WTC11 (cell line): ENCODE data around the gene UROC1.

Source experiments
- AFF4 ChIP-seq: sonication (generic); formaldehyde crosslinking; IDR thresholded peaks from 2 replicates; pipeline ENCODE4 v1.8.1; 2023; ENCODE audit warnings: mild to moderate bottlenecking, missing genetic modification reagents, borderline replicate concordance
- ATF1 ChIP-seq: sonication (generic); formaldehyde crosslinking; IDR thresholded peaks from 2 replicates; pipeline ENCODE4 v1.8.1; 2023; ENCODE audit warnings: mild to moderate bottlenecking, moderate library complexity, missing genetic modification reagents
- IRF2 ChIP-seq: sonication (generic); formaldehyde crosslinking; IDR thresholded peaks from 2 replicates; pipeline ENCODE4 v1.8.0; 2022; ENCODE audit warnings: low read depth, missing genetic modification reagents, borderline replicate concordance
- JUN ChIP-seq: sonication (generic); formaldehyde crosslinking; IDR thresholded peaks from 2 replicates; pipeline ENCODE4 v1.8.0; 2023; ENCODE audit warnings: mild to moderate bottlenecking, missing genetic modification reagents
- NR3C1 ChIP-seq: sonication (generic); formaldehyde crosslinking; conservative IDR thresholded peaks from 2 replicates; pipeline ENCODE4 v1.8.1; 2023; ENCODE audit warnings: low read depth, mild to moderate bottlenecking, missing genetic modification reagents
- ZNF263 ChIP-seq: sonication (generic); formaldehyde crosslinking; IDR thresholded peaks from 2 replicates; pipeline ENCODE4 v1.8.1; 2022; ENCODE audit warnings: low read depth, mild to moderate bottlenecking, moderate library complexity, missing genetic modification reagents
- ZNF396 ChIP-seq: fragments of 250-450 bp; sonication (Bioruptor Pico); IDR thresholded peaks from 2 replicates; pipeline ENCODE4 v1.8.0; 2021; ENCODE audit warnings: mild to moderate bottlenecking, moderate library complexity, borderline replicate concordance
- TF ChIP-seq, protein P1 (sequence below): fragments of 200-600 bp; IDR thresholded peaks from 2 replicates; pipeline ENCODE4 v1.8.0; 2022; ENCODE audit warnings: antibody characterized with exemption
- TF ChIP-seq, protein P2 (sequence below): sonication (generic); formaldehyde crosslinking; IDR thresholded peaks from 2 replicates; pipeline ENCODE4 v1.8.1; 2022; ENCODE audit warnings: missing genetic modification reagents, borderline replicate concordance
- TF ChIP-seq, protein P3 (sequence below): sonication (generic); formaldehyde crosslinking; IDR thresholded peaks from 2 replicates; pipeline ENCODE4 v1.8.1; 2023; ENCODE audit warnings: mild to moderate bottlenecking, missing genetic modification reagents, moderate library complexity
- TF ChIP-seq, protein P4 (sequence below): sonication (generic); formaldehyde crosslinking; IDR thresholded peaks from 2 replicates; pipeline ENCODE4 v1.8.1; 2022; ENCODE audit warnings: low read depth, mild to moderate bottlenecking, moderate library complexity, missing genetic modification reagents, borderline replicate concordance
- TF ChIP-seq, protein P5 (sequence below): sonication (generic); formaldehyde crosslinking; IDR thresholded peaks from 2 replicates; pipeline ENCODE4 v1.8.1; 2022; ENCODE audit warnings: low read depth, missing genetic modification reagents, borderline replicate concordance

DNA sequence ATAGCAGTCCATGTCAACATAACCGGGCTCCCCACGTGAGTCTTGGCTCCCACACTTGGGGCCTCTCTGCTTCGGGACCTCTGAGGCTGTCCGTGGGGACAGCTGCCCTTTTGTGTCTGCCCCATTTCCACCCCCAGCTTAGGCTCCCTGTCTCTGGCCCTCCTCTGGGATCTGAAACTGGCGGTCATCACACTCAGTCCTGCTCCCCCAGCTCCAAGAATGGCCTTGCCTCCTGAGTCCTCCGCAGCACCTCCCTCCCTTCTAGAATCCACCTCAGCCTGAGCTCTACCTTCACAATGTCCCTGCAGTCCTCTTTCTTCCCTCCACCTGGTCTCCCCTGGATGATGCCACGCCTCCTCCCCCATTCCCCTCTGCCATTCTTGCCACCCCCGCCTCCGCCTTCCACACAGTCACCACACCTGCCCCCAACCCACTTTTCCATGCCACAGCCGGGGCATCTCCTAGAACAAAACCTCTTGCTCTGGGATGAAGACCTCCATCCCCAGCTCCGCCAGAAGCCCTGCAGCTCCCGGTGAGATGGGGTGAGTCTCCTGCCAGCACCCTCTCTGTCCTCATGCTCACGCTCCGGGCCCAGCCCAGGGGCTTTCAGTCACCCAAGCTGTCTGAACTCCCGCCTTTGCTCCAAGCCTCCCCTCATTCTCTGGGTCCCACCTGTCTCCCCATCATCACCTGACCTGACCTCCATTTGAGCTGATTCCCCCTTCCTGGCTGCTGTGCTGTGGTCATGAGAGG is 34.9 kb downstream of the UROC1 start:
- TF ChIP-seq, protein P1, sequence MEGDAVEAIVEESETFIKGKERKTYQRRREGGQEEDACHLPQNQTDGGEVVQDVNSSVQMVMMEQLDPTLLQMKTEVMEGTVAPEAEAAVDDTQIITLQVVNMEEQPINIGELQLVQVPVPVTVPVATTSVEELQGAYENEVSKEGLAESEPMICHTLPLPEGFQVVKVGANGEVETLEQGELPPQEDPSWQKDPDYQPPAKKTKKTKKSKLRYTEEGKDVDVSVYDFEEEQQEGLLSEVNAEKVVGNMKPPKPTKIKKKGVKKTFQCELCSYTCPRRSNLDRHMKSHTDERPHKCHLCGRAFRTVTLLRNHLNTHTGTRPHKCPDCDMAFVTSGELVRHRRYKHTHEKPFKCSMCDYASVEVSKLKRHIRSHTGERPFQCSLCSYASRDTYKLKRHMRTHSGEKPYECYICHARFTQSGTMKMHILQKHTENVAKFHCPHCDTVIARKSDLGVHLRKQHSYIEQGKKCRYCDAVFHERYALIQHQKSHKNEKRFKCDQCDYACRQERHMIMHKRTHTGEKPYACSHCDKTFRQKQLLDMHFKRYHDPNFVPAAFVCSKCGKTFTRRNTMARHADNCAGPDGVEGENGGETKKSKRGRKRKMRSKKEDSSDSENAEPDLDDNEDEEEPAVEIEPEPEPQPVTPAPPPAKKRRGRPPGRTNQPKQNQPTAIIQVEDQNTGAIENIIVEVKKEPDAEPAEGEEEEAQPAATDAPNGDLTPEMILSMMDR: no peak
- no peak for TF ChIP-seq JUN
- no peak for TF ChIP-seq ATF1 (CRISPR knock-in tag)
- TF ChIP-seq, protein P2, sequence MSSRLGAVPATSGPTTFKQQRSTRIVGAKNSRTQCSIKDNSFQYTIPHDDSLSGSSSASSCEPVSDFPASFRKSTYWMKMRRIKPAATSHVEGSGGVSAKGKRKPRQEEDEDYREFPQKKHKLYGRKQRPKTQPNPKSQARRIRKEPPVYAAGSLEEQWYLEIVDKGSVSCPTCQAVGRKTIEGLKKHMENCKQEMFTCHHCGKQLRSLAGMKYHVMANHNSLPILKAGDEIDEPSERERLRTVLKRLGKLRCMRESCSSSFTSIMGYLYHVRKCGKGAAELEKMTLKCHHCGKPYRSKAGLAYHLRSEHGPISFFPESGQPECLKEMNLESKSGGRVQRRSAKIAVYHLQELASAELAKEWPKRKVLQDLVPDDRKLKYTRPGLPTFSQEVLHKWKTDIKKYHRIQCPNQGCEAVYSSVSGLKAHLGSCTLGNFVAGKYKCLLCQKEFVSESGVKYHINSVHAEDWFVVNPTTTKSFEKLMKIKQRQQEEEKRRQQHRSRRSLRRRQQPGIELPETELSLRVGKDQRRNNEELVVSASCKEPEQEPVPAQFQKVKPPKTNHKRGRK (CRISPR knock-in tag): no peak
- TF ChIP-seq, protein P3, sequence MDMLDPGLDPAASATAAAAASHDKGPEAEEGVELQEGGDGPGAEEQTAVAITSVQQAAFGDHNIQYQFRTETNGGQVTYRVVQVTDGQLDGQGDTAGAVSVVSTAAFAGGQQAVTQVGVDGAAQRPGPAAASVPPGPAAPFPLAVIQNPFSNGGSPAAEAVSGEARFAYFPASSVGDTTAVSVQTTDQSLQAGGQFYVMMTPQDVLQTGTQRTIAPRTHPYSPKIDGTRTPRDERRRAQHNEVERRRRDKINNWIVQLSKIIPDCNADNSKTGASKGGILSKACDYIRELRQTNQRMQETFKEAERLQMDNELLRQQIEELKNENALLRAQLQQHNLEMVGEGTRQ: no peak
- no peak for TF ChIP-seq NR3C1 (CRISPR knock-in tag)
- no peak for TF ChIP-seq AFF4 (CRISPR knock-in tag)
- TF ChIP-seq, protein P4, sequence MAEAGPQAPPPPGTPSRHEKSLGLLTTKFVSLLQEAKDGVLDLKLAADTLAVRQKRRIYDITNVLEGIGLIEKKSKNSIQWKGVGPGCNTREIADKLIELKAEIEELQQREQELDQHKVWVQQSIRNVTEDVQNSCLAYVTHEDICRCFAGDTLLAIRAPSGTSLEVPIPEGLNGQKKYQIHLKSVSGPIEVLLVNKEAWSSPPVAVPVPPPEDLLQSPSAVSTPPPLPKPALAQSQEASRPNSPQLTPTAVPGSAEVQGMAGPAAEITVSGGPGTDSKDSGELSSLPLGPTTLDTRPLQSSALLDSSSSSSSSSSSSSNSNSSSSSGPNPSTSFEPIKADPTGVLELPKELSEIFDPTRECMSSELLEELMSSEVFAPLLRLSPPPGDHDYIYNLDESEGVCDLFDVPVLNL (CRISPR knock-in tag): no peak
- no peak for TF ChIP-seq ZNF396 (CRISPR knock-in tag)
- TF ChIP-seq IRF2: no peak
- TF ChIP-seq ZNF263 (CRISPR knock-in tag): no peak
- TF ChIP-seq, protein P5, sequence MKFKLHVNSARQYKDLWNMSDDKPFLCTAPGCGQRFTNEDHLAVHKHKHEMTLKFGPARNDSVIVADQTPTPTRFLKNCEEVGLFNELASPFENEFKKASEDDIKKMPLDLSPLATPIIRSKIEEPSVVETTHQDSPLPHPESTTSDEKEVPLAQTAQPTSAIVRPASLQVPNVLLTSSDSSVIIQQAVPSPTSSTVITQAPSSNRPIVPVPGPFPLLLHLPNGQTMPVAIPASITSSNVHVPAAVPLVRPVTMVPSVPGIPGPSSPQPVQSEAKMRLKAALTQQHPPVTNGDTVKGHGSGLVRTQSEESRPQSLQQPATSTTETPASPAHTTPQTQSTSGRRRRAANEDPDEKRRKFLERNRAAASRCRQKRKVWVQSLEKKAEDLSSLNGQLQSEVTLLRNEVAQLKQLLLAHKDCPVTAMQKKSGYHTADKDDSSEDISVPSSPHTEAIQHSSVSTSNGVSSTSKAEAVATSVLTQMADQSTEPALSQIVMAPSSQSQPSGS (CRISPR knock-in tag): no peak
